ENCODE data around the gene FOXO3B. TPM values are rescaled to one million over a fixed set of nuclear protein-coding genes. Genes with fewer than 3 reads are reported as not detected.
"Not testable (repeated sequence)": the region's sequence is repeated elsewhere in the genome, so short reads cannot be mapped to it uniquely, and the experiment has no call there.

Gene FOXO3B
- total RNA-seq, 1 donor from 2014 or later, result 9.8 TPM

DNA sequence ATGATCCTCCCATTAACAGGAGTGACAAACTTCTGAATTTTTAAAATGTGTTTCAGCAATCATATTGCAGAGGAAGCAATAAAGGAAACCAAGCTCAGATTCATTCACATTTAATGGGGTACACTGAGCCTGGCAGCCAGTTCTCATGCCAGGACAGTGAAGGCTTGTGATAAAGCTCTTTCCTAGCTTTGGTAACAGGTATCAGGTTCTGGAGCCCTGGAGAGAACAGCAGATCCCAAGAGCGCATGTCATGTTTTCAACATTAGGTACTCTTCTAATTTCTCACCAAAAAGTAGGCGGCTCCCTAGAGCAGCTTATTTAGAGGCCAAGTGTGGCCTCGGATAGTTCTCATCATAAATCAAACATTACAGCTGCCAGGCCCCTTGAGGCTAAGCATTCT is 14.6 kb downstream of the FOXO3B start:
- H3K4me1 Mint-ChIP-seq (ENCODE audit: low read depth, unreplicated experiment); H3K4me3 ChIP-seq (ENCODE audit: insufficient read depth, low read depth, low read length); DNase-seq (ENCODE audit: low read depth); H3K4me3 Mint-ChIP-seq (ENCODE audit: unreplicated experiment); H3K9me3 ChIP-seq (ENCODE audit: insufficient read depth, low read depth, low read length); H3K27me3 Mint-ChIP-seq (ENCODE audit: low read depth, unreplicated experiment); H3K4me1 ChIP-seq (ENCODE audit: insufficient read depth, low read length); H3K27ac ChIP-seq (ENCODE audit: low read depth, low read length); H3K4me2 ChIP-seq (ENCODE audit: low read length); FAIRE-seq; H4K20me1 ChIP-seq (ENCODE audit: insufficient read depth, low read length); H3K9ac ChIP-seq (ENCODE audit: low read length); H3K27ac Mint-ChIP-seq (ENCODE audit: unreplicated experiment); H3K36me3 ChIP-seq (ENCODE audit: insufficient read depth, low read length); H3K27me3 ChIP-seq (ENCODE audit: insufficient read depth, low read length); H2AFZ ChIP-seq (ENCODE audit: low read depth, low read length); H3K79me2 ChIP-seq (ENCODE audit: insufficient read depth, low read length): not testable (repeated sequence)
- Mint-ChIP-seq H3K9me3 (ENCODE audit: unreplicated experiment) (peaks cover 52% of the 10 kb centered on the region), H3K36me3 (ENCODE audit: low read depth, unreplicated experiment) (peaks cover 37% of the 10 kb centered on the region)

DNA sequence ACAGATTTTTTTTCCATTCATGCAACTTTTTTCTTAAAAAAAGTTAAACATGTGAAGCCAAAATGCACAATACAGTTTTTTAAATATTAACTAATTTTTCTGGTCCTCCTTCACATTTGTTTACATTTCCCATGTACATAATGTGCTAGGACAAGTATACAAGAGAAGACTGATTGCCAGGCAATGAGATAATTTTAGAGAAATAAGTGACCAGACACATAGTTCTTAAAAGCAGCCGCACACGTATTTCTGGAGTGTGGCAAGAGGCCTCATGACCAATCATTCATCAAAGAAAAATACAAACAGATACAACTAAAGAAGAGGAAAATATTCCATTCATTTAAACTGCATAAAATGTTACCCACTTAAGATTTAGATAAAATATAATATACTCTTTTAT is 15.8 kb downstream of the FOXO3B start:
- not testable (repeated sequence) for H3K27me3 Mint-ChIP-seq (ENCODE audit: low read depth, unreplicated experiment); H4K20me1 ChIP-seq (ENCODE audit: insufficient read depth, low read length); H3K9ac ChIP-seq (ENCODE audit: low read length); DNase-seq (ENCODE audit: low read depth); H3K27ac ChIP-seq (ENCODE audit: low read depth, low read length); H2AFZ ChIP-seq (ENCODE audit: low read depth, low read length); H3K36me3 ChIP-seq (ENCODE audit: insufficient read depth, low read length); H3K4me3 Mint-ChIP-seq (ENCODE audit: unreplicated experiment); H3K4me1 ChIP-seq (ENCODE audit: insufficient read depth, low read length); H3K27ac Mint-ChIP-seq (ENCODE audit: unreplicated experiment); H3K4me3 ChIP-seq (ENCODE audit: insufficient read depth, low read depth, low read length); H3K4me2 ChIP-seq (ENCODE audit: low read length); H3K27me3 ChIP-seq (ENCODE audit: insufficient read depth, low read length); FAIRE-seq; H3K9me3 ChIP-seq (ENCODE audit: insufficient read depth, low read depth, low read length); H3K4me1 Mint-ChIP-seq (ENCODE audit: low read depth, unreplicated experiment); H3K79me2 ChIP-seq (ENCODE audit: insufficient read depth, low read length)
- Mint-ChIP-seq H3K36me3 (ENCODE audit: low read depth, unreplicated experiment) (peaks cover 30% of the 10 kb centered on the region), H3K9me3 (ENCODE audit: unreplicated experiment) (peaks cover 58% of the 10 kb centered on the region)

DNA sequence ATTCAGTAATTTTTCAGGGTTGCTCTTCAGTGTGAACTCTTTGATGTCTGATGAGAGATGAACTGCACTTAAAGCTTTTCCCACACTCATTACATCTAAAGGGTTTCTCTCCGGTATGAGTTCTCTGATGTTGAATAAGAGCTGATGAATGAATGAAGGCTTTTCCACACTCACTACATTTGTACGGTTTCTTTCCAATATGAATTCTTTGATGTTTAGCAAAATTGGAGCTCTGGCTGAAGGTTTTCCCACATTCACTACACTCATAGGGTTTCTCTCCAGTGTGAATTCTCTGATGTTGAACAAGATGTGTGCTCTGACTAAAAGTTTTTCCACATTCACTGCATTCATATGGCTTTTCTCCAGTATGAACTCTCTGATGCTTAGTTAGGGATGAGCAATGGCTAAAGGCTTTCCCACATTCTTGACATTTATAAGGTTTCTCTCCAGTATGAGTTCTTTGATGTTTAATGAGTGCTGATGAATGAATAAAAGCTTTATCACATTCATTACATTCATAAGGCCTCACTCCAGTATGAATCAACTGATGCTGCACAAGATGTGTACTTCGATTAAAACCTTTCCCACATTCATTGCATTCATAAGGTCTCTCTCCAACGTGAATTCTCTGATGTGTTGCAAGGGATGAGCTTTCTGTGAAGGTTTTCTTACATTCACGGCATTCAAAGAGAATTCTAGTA is 20.0 kb downstream of the FOXO3B start:
- DNase-seq (ENCODE audit: low read depth); H3K4me2 ChIP-seq (ENCODE audit: low read length); H3K4me1 Mint-ChIP-seq (ENCODE audit: low read depth, unreplicated experiment); H3K27me3 Mint-ChIP-seq (ENCODE audit: low read depth, unreplicated experiment); H3K9me3 ChIP-seq (ENCODE audit: insufficient read depth, low read depth, low read length); H3K9ac ChIP-seq (ENCODE audit: low read length); H3K36me3 Mint-ChIP-seq (ENCODE audit: low read depth, unreplicated experiment); H3K4me3 ChIP-seq (ENCODE audit: insufficient read depth, low read depth, low read length); H3K36me3 ChIP-seq (ENCODE audit: insufficient read depth, low read length); H3K4me1 ChIP-seq (ENCODE audit: insufficient read depth, low read length); H3K27ac Mint-ChIP-seq (ENCODE audit: unreplicated experiment); H3K79me2 ChIP-seq (ENCODE audit: insufficient read depth, low read length); H3K4me3 Mint-ChIP-seq (ENCODE audit: unreplicated experiment); H3K27me3 ChIP-seq (ENCODE audit: insufficient read depth, low read length); H2AFZ ChIP-seq (ENCODE audit: low read depth, low read length); H4K20me1 ChIP-seq (ENCODE audit: insufficient read depth, low read length); H3K27ac ChIP-seq (ENCODE audit: low read depth, low read length): not testable (repeated sequence)
- FAIRE-seq, result peak; percentile 94
- peaks cover 44% of the 10 kb centered on the region for H3K9me3 Mint-ChIP-seq (ENCODE audit: unreplicated experiment)

DNA sequence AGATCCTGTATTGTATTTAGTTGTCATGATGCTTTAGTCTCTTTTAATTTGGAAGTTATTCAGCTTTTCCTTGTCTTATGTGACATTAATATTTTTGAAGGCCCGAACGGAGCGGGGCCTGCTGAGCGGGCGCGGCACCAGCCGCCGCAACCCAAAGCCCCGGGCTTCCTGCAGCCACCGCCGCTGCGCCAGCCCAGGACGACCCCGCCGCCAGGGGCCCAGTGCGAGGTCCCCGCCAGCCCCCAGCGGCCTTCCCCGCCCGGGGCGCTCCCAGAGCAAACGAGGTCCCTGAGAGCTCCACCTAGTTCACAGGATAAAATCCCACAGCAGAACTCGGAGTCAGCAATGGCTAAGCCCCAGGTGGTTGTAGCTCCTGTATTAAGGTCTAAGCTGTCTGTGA is 32.0 kb downstream of the FOXO3B start:
- not testable (repeated sequence) for H3K9me3 Mint-ChIP-seq (ENCODE audit: unreplicated experiment); H3K4me3 Mint-ChIP-seq (ENCODE audit: unreplicated experiment); H3K27ac Mint-ChIP-seq (ENCODE audit: unreplicated experiment); H3K27ac ChIP-seq (ENCODE audit: low read depth, low read length); H3K9ac ChIP-seq (ENCODE audit: low read length); H3K9me3 ChIP-seq (ENCODE audit: insufficient read depth, low read depth, low read length); H3K79me2 ChIP-seq (ENCODE audit: insufficient read depth, low read length); H4K20me1 ChIP-seq (ENCODE audit: insufficient read depth, low read length); H2AFZ ChIP-seq (ENCODE audit: low read depth, low read length); H3K27me3 Mint-ChIP-seq (ENCODE audit: low read depth, unreplicated experiment); H3K4me1 Mint-ChIP-seq (ENCODE audit: low read depth, unreplicated experiment); H3K4me2 ChIP-seq (ENCODE audit: low read length); DNase-seq (ENCODE audit: low read depth); H3K4me3 ChIP-seq (ENCODE audit: insufficient read depth, low read depth, low read length); H3K27me3 ChIP-seq (ENCODE audit: insufficient read depth, low read length); H3K36me3 ChIP-seq (ENCODE audit: insufficient read depth, low read length); H3K4me1 ChIP-seq (ENCODE audit: insufficient read depth, low read length); FAIRE-seq; H3K36me3 Mint-ChIP-seq (ENCODE audit: low read depth, unreplicated experiment)

DNA sequence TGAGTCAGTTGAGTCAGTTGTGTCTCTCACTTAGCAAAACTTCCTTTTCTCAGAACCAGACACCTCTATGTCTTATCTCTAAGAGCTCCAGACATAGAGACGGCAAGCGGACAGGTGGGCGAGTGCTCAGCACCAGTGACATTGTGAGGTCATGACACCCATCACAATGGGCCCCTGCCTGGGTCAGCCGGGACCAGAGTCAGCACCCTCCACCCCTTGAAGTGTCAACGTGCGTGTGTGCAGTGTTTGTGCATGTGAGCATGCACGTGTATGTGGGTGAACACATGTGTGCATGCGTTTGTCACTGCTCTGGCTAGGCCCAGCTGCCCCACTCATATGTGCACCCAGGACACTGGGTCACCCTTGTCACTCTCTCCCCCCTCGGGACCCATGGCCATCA is 37.8 kb downstream of the FOXO3B start, which contains the start of gene TBC1D28:
Gene TBC1D28 (minus strand): TSS at position 101 of the 400 bp plus-strand sequence. CDS start 3,039 bp downstream, outside the sequence.
- H2AFZ ChIP-seq (ENCODE audit: low read depth, low read length); H3K9me3 ChIP-seq (ENCODE audit: insufficient read depth, low read depth, low read length); H3K4me3 ChIP-seq (ENCODE audit: insufficient read depth, low read depth, low read length); H3K79me2 ChIP-seq (ENCODE audit: insufficient read depth, low read length); H3K4me2 ChIP-seq (ENCODE audit: low read length); H3K27ac Mint-ChIP-seq (ENCODE audit: unreplicated experiment); DNase-seq (ENCODE audit: low read depth); H3K4me1 ChIP-seq (ENCODE audit: insufficient read depth, low read length); H4K20me1 ChIP-seq (ENCODE audit: insufficient read depth, low read length); H3K36me3 ChIP-seq (ENCODE audit: insufficient read depth, low read length); FAIRE-seq; H3K36me3 Mint-ChIP-seq (ENCODE audit: low read depth, unreplicated experiment); H3K27me3 Mint-ChIP-seq (ENCODE audit: low read depth, unreplicated experiment); H3K4me3 Mint-ChIP-seq (ENCODE audit: unreplicated experiment); H3K9ac ChIP-seq (ENCODE audit: low read length); H3K27me3 ChIP-seq (ENCODE audit: insufficient read depth, low read length); H3K9me3 Mint-ChIP-seq (ENCODE audit: unreplicated experiment); H3K27ac ChIP-seq (ENCODE audit: low read depth, low read length); H3K4me1 Mint-ChIP-seq (ENCODE audit: low read depth, unreplicated experiment): not testable (repeated sequence)

DNA sequence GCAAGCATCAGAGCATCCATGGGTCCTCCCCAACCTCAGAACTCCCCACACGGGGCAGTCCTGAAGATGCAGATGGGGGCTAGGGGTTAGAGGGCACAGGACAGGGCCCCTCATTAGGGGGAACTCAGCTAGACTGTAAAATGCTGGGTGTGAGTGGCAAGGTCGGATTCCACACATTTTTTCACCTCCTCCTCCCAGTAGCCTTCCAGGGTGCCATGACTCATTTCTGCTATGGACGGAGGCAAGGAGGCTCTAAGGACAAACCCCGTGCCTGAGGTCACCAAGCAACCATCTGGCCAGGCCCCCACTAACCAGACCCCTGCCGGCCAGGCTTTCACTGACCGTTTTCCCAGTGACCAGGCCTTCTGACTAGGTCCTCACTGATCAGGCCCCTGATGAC is 39.0 kb downstream of the FOXO3B start:
- not testable (repeated sequence) for H3K36me3 ChIP-seq (ENCODE audit: insufficient read depth, low read length); H3K4me3 ChIP-seq (ENCODE audit: insufficient read depth, low read depth, low read length); FAIRE-seq; H3K9me3 Mint-ChIP-seq (ENCODE audit: unreplicated experiment); H3K27ac ChIP-seq (ENCODE audit: low read depth, low read length); H3K36me3 Mint-ChIP-seq (ENCODE audit: low read depth, unreplicated experiment); H4K20me1 ChIP-seq (ENCODE audit: insufficient read depth, low read length); H3K79me2 ChIP-seq (ENCODE audit: insufficient read depth, low read length); H3K27ac Mint-ChIP-seq (ENCODE audit: unreplicated experiment); H3K9ac ChIP-seq (ENCODE audit: low read length); H3K9me3 ChIP-seq (ENCODE audit: insufficient read depth, low read depth, low read length); DNase-seq (ENCODE audit: low read depth); H3K4me2 ChIP-seq (ENCODE audit: low read length); H3K4me1 ChIP-seq (ENCODE audit: insufficient read depth, low read length); H3K4me1 Mint-ChIP-seq (ENCODE audit: low read depth, unreplicated experiment); H3K27me3 ChIP-seq (ENCODE audit: insufficient read depth, low read length); H3K27me3 Mint-ChIP-seq (ENCODE audit: low read depth, unreplicated experiment); H2AFZ ChIP-seq (ENCODE audit: low read depth, low read length); H3K4me3 Mint-ChIP-seq (ENCODE audit: unreplicated experiment)

Measured in astrocyte (in vitro differentiated cells and primary cell).